Endothelial cell (in vitro differentiated cells): ENCODE results near the gene NAP1L4. TPM values are rescaled to one million over a fixed set of nuclear protein-coding genes. Genes with fewer than 3 reads are reported as not detected.

Experiments
- DNase-seq: peaks from one replicate; pipeline ENCODE4 v3.0.0; 2021; ENCODE audit warnings: low spot score
- H3K27ac Mint-ChIP-seq: one replicate; pipeline ENCODE4 v1.8.0; 2021; ENCODE audit warnings: mixed read lengths, inconsistent platforms; ENCODE audit not compliant: unreplicated experiment
- H3K27me3 Mint-ChIP-seq: one replicate; pipeline ENCODE4 v1.8.0; 2021; ENCODE audit warnings: mild to moderate bottlenecking, moderate library complexity, mixed read lengths, inconsistent platforms; ENCODE audit not compliant: unreplicated experiment
- H3K36me3 Mint-ChIP-seq: one replicate; pipeline ENCODE4 v1.8.0; 2021; ENCODE audit warnings: mild to moderate bottlenecking, low read depth, mixed read lengths, inconsistent platforms; ENCODE audit not compliant: unreplicated experiment
- H3K4me1 Mint-ChIP-seq: one replicate; pipeline ENCODE4 v1.8.0; 2021; ENCODE audit warnings: mild to moderate bottlenecking, mixed read lengths, inconsistent platforms; ENCODE audit not compliant: unreplicated experiment
- H3K4me3 Mint-ChIP-seq: one replicate; pipeline ENCODE4 v1.8.0; 2021; ENCODE audit warnings: mild to moderate bottlenecking, mixed read lengths, inconsistent platforms; ENCODE audit not compliant: unreplicated experiment
- H3K9me3 Mint-ChIP-seq: one replicate; pipeline ENCODE4 v1.8.0; 2021; ENCODE audit warnings: mixed read lengths, inconsistent platforms; ENCODE audit not compliant: unreplicated experiment
- total RNA-seq: library from RNA; stranded (reverse); fragmentation: NEBNext Ultra II Directional; extraction: Animal tissue kit (Norgen Biotek cat#: 25700); gene quantifications from one replicate; pipeline ENCODE4 v1.2.1, GENCODE V29; 2021; ENCODE audit not compliant: unreplicated experiment
- TF ChIP-seq, protein P1 (sequence below): fragments of 200-600 bp; sonication (generic); IDR thresholded peaks from one replicate; pipeline ENCODE4 v1.5.0; 2021; ENCODE audit warnings: antibody characterized with exemption; ENCODE audit not compliant: unreplicated experiment

The NAP1L4 gene
- total RNA-seq, 1 donor from 2014 or later: 148 TPM

DNA sequence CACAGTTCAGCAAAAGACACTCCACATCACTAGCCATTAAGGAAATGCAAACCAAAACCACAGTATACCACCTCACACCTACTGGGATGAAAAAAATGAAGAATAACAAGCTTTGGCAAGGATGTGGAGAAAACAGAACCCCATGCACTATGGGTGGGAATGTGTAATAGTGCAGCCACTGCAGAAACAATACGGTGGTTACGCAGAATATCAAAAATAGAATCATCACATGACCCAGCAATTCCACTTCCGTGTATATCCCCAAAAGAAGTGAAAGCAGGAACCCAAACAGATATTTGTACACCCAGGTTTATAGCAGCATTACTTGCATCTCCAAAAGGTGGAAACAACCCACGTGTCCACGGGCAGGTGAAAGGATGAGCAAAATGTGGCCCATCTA, 44.3 kb upstream of the NAP1L4 start:
- peak overlapping the region; percentile 37 for H3K4me3 Mint-ChIP-seq
- TF ChIP-seq, protein P1, sequence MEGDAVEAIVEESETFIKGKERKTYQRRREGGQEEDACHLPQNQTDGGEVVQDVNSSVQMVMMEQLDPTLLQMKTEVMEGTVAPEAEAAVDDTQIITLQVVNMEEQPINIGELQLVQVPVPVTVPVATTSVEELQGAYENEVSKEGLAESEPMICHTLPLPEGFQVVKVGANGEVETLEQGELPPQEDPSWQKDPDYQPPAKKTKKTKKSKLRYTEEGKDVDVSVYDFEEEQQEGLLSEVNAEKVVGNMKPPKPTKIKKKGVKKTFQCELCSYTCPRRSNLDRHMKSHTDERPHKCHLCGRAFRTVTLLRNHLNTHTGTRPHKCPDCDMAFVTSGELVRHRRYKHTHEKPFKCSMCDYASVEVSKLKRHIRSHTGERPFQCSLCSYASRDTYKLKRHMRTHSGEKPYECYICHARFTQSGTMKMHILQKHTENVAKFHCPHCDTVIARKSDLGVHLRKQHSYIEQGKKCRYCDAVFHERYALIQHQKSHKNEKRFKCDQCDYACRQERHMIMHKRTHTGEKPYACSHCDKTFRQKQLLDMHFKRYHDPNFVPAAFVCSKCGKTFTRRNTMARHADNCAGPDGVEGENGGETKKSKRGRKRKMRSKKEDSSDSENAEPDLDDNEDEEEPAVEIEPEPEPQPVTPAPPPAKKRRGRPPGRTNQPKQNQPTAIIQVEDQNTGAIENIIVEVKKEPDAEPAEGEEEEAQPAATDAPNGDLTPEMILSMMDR: no peak
- H3K36me3 Mint-ChIP-seq: peaks cover 25% of the 10 kb centered on the region
- no peaks in the 10 kb centered on the region for H3K27me3 Mint-ChIP-seq
- DNase-seq: no peak
- H3K27ac Mint-ChIP-seq: no peak overlapping the region
- peaks cover 9% of the 10 kb centered on the region for H3K4me1 Mint-ChIP-seq
- no peaks in the 10 kb centered on the region for H3K9me3 Mint-ChIP-seq

DNA sequence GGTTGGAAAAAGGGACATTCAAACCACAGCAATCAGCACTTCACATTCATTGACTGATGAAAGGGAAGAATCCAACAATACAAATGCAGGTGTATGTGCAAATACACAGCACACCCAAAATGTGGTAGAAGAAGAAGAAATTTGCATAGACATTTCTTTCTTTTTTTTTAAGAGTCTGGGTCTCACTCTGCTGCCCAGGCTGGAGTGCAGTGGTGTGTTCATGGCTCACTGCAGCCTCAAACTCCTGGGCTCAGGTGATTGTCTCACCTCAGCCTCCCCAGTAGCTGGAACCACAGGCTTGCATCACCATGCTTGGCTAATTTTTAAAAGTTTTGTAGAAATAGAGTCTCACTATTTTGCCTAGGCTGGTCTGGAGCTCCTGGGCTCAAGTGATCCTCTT, 43.2 kb upstream of the NAP1L4 start:
- TF ChIP-seq, protein P1: no peak
- Mint-ChIP-seq H3K27me3 (no peaks in the 10 kb centered on the region), H3K9me3 (no peaks in the 10 kb centered on the region), H3K27ac (peak overlapping the region; percentile 2), H3K4me3 (peak overlapping the region; percentile 34), H3K36me3 (peaks cover 21% of the 10 kb centered on the region), H3K4me1 (peaks cover 20% of the 10 kb centered on the region)
- no peak for DNase-seq

DNA sequence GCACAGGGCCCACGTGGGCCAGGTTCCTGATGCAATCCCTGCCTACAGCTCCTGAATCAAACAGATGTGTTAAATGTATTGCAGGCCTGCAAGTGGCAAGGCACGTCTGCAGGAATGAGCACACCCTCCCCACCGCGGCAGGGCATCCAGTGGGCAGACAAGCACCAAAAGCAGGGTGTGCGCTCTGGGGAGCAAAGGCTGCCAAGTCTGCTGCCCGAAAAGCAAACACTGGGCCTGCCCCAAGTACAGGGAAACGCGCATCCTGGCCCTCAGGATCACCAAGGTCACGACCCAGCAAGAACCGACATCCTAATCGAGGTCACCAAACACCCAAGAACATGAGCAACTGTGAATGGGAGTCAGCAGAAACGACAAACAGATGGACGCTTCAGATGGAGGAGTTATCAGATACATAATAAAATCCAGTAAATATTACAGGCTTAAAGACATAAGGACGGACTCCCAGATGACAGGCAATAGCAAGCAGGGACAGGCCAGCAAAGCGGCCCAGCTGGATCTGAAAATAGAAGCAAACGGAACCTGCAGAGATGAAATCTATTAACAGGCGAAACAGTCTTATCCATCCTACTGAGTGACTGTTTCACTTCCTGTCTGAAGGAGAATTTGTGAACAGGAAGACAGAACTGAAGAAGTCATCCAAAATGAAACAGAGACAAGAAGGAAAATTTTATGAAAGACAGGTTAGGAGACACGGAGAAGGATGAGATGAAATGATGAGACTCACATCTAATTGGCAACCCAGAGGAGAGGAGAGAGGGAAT, 38.4 kb upstream of the NAP1L4 start:
- peaks cover 22% of the 10 kb centered on the region for H3K4me1 Mint-ChIP-seq
- DNase-seq: no peak
- TF ChIP-seq, protein P1: no peak
- H3K9me3 Mint-ChIP-seq: no peaks in the 10 kb centered on the region
- no peak overlapping the region for H3K27ac Mint-ChIP-seq
- H3K36me3 Mint-ChIP-seq: peaks cover 30% of the 10 kb centered on the region
- peak overlapping the region; percentile 0 for H3K4me3 Mint-ChIP-seq
- H3K27me3 Mint-ChIP-seq: peaks cover 2% of the 10 kb centered on the region

DNA sequence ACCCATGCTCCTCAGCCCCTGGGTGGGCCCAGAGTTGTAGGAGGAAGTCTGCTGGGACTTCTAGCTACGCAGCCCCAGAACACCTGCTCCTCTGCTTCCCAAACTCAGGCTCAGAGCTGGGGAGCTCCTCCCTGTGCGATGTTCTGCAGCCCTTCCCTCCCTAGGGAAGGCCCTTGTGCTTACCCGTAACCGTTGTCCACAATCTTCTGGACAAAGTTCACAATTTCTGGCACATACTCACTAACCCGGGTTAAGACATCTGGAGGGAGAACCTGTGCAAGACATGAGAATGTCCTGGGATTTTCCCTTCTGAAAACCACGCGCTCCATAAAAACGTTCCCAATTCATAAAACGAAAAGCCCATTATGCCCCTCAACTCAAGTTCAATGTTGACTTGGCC, 36.7 kb upstream of the NAP1L4 start:
- Mint-ChIP-seq H3K27ac (peak overlapping the region; percentile 2), H3K27me3 (peaks cover 4% of the 10 kb centered on the region), H3K4me1 (peaks cover 22% of the 10 kb centered on the region), H3K9me3 (no peaks in the 10 kb centered on the region), H3K36me3 (peaks cover 26% of the 10 kb centered on the region), H3K4me3 (peak overlapping the region; percentile 63)
- TF ChIP-seq, protein P1: no peak
- no peak for DNase-seq

DNA sequence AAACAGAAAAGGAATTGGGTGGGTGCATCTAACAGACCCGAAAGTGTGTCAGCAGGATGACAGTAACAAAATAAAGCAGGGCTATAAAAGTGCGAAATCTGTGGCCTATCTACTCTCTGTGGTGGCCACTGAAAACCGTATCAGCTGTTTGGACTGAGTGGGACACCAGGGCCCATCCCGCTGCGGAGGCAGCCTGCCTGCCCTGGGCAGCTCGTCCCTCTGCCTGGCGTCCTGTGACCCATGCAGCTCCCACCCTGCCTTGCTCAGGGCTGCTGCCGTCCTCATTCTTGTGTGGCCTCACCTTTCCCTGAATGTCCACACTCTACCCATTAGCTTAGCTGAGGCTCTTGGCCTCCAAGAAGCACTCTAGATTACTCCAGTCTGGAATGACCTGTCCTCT, 34.7 kb upstream of the NAP1L4 start:
- Mint-ChIP-seq H3K27ac (no peak overlapping the region), H3K9me3 (no peaks in the 10 kb centered on the region), H3K4me3 (no peak overlapping the region), H3K36me3 (peaks cover 22% of the 10 kb centered on the region), H3K27me3 (peaks cover 9% of the 10 kb centered on the region), H3K4me1 (peaks cover 28% of the 10 kb centered on the region)
- no peak for DNase-seq
- TF ChIP-seq, protein P1: no peak
